22Rv1 (cell line): Measurements from ENCODE around the gene CHD9NB.

ENCODE experiments used
- ZFX ChIP-seq: fragments of 450-650 bp; IDR thresholded peaks from 2 replicates; pipeline ENCODE4 v1.6.1; 2017; ENCODE audit warnings: antibody characterized with exemption, borderline replicate concordance
- TF ChIP-seq, protein P1 (sequence below): fragments of 450-650 bp; IDR thresholded peaks from 2 replicates; pipeline ENCODE4 v1.5.1; 2017; ENCODE audit warnings: mild to moderate bottlenecking

DNA sequence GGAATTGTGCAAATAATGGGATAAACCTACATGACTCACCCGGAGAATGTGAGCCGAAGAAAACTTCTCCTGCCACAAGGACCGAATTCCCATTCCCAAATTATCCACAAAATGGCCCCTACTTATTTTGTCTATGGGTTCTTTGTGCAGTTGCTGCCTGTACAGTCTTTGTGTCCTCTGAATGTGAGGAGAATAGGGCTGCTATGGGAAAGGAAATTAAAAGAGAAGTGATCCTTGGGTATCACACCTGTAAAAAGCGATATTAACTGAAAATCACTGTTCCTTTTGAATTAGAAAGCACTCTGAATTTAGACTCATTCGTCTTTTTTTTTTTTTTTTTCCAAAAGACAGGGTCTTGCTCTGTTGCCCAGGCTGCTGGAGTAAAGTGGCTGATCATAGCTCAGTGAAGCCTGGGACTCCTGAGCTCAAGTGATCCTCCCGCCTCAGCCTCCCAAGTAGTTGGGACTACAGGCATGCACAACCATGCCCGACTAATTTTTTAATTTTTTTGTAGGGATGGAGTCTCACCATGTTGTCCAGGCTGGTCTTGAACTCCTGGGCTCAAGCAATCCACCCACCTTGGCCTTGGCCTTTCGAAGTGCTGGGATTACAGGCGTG lies 47.5 kb upstream of the CHD9NB start:
- TF ChIP-seq, protein P1, sequence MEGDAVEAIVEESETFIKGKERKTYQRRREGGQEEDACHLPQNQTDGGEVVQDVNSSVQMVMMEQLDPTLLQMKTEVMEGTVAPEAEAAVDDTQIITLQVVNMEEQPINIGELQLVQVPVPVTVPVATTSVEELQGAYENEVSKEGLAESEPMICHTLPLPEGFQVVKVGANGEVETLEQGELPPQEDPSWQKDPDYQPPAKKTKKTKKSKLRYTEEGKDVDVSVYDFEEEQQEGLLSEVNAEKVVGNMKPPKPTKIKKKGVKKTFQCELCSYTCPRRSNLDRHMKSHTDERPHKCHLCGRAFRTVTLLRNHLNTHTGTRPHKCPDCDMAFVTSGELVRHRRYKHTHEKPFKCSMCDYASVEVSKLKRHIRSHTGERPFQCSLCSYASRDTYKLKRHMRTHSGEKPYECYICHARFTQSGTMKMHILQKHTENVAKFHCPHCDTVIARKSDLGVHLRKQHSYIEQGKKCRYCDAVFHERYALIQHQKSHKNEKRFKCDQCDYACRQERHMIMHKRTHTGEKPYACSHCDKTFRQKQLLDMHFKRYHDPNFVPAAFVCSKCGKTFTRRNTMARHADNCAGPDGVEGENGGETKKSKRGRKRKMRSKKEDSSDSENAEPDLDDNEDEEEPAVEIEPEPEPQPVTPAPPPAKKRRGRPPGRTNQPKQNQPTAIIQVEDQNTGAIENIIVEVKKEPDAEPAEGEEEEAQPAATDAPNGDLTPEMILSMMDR, result no peak
- TF ChIP-seq ZFX, result no peak
